Erythroblast (primary cell): ENCODE results near the gene OTX2.

Experiments used
- GATA1 ChIP-seq: IDR thresholded peaks from 2 replicates; pipeline ENCODE4 v1.6.1; 2011; ENCODE audit warnings: low read depth, mild to moderate bottlenecking, control low read depth, low read length, moderate library complexity
- POLR2A ChIP-seq: IDR thresholded peaks from 2 replicates; pipeline ENCODE4 v1.6.1; 2011; ENCODE audit warnings: mild to moderate bottlenecking, low read length

DNA sequence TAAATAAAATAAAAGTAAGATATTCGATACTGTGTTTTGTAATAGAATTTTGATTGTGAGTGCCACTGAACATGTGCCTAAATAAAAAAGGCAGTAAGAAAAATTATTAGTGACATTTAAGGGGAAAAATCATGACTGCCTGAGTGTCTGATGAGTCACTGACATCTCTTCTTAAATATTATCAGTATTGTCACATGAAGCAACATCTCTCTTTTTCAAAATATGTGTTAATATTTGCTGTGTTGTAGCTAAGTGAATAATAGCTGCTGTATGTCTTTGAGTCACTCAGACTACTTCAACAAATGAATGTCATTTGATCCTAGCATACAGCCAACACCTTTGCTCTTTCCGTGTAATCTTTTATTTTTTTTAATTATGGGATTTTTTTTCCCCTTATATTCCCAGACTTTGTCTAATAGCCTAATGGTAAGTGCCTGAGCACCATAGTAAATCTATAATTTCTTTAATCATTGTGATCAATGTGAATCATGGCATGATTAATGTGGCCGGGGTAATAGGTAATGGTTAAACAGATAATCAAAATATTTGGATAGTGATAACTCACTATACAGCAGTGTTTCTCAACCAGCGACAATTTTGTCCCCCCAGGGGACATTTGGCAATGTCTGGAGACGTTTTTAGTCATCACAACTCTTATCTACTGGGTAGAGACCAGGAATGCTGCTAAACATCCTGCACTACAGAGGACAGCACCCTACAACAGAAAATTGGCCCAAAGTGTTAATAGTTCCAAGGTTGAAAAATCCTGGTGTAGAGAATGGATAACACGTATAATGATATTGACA lies 11.7 kb upstream of the OTX2 start:
- TF ChIP-seq POLR2A (no peak), GATA1 (no peak)
